Uterus (tissue), 2 donors: ENCODE measurements around the gene EHMT1.

Experiments used
- CTCF ChIP-seq, 4 experiments: fragments of 200-600 bp in 2 of 4; fragments of 450-650 bp in 2 of 4; sonication (generic) in 2 of 4; IDR thresholded peaks; one replicate each; pipeline ENCODE4 v1.5.1; 2016 to 2019; ENCODE audit warnings: antibody characterized with exemption in 4 of 4, mild to moderate bottlenecking in 2 of 4, moderate library complexity in 1 of 4
- POLR2A ChIP-seq, 2 donors: fragments of 450-650 bp; IDR thresholded peaks; one replicate each; pipeline ENCODE4 v1.6.1; 2016; ENCODE audit warnings: antibody characterized with exemption in 2 of 2, mild to moderate bottlenecking in 1 of 2, moderate library complexity in 1 of 2

GRCh38 chr9:137876269-137876668, 257.5 kb downstream of the EHMT1 start:
- TF ChIP-seq CTCF (IDR thresholded peaks at IDR 0.05) (no peak), POLR2A (IDR thresholded peaks at IDR 0.05) (no peak)
